Measurements from ENCODE around the gene PRKACB. TPM values are rescaled to one million over a fixed set of nuclear protein-coding genes. Genes with fewer than 3 reads are reported as not detected.

The PRKACB gene
- total RNA-seq, 1 donor from 2014 or later: 64.9 TPM

DNA sequence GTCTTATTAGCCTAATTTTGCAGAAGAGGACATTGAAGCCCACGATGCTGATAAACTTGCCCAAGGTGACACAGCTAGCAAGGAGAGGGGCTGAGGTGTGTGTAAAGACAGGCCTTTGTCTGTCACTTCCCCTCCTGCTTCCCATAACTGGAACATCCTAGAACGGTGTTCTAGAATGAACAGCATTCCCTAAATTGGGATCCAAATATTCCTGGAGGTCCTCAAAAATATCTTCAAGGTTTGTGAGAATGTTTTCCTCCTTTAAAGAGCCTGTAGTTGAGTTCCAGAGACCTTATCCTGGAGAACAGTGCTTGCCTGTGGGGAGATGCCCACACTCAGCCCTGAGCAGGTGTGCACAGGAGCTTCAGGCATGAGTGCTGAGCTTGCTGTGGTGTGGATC is 115.9 kb downstream of the PRKACB start:
- Histone ChIP-seq H4K20me1 (ENCODE audit: insufficient read depth, low read length) (no peaks in the 10 kb centered on the region), H3K4me3 (ENCODE audit: insufficient read depth, low read depth, low read length) (no peak overlapping the region), H3K27ac (ENCODE audit: low read depth, low read length) (no peak overlapping the region), H3K36me3 (ENCODE audit: insufficient read depth, low read length) (no peaks in the 10 kb centered on the region), H3K9me3 (ENCODE audit: insufficient read depth, low read depth, low read length) (no peaks in the 10 kb centered on the region), H2AFZ (ENCODE audit: low read depth, low read length) (no peak overlapping the region), H3K4me2 (ENCODE audit: low read length) (no peak overlapping the region), H3K79me2 (ENCODE audit: insufficient read depth, low read length) (no peaks in the 10 kb centered on the region), H3K9ac (ENCODE audit: low read length) (no peak overlapping the region), H3K4me1 (ENCODE audit: insufficient read depth, low read length) (no peaks in the 10 kb centered on the region), H3K27me3 (ENCODE audit: insufficient read depth, low read length) (no peaks in the 10 kb centered on the region)
- Mint-ChIP-seq H3K4me3 (ENCODE audit: unreplicated experiment) (no peak overlapping the region), H3K9me3 (ENCODE audit: unreplicated experiment) (no peaks in the 10 kb centered on the region), H3K27ac (ENCODE audit: unreplicated experiment) (no peak overlapping the region), H3K27me3 (ENCODE audit: low read depth, unreplicated experiment) (peaks cover 5% of the 10 kb centered on the region), H3K36me3 (ENCODE audit: low read depth, unreplicated experiment) (peaks cover 2% of the 10 kb centered on the region), H3K4me1 (ENCODE audit: low read depth, unreplicated experiment) (peaks cover 5% of the 10 kb centered on the region)
- DNase-seq (ENCODE audit: low read depth) (no peak), FAIRE-seq (no peak)
- no peak for TF ChIP-seq EZH2 (IDR thresholded peaks at IDR 0.05; ENCODE audit: insufficient read depth, low read length)

DNA sequence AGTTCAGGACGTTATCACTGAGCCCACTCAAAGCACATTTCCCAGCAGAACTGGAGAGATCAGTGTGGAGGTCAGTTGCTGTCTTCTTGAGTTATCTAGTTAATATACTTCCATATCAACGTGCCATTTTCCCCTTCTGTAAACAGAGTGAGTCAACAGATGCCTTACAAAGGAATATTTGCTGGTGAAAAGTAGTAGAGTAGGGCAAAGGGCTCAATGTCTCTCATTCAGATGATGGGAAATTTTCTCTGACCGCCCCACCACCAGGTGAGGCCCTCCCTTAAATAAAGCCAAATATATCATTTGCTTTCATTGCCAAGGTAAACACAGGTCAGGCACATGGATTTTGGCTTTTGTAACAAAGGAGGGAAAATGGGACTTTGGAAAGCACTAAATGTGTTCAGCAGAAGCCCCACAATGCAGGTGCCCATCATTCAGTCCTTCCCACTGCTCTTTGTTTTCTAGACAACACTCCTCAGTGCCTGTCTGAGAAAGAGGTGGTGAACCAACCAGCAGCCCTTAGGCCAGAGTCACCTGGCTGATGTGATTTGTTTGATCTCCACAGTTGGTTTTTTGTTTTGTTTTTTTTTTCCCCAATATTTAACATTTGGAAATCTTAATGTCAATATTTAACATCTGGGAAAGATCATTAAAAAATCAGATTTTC is 116.9 kb downstream of the PRKACB start:
- no peaks in the 10 kb centered on the region for H3K9me3 ChIP-seq (ENCODE audit: insufficient read depth, low read depth, low read length)
- H3K9ac ChIP-seq (ENCODE audit: low read length): no peak overlapping the region
- H3K9me3 Mint-ChIP-seq (ENCODE audit: unreplicated experiment): no peaks in the 10 kb centered on the region
- H3K4me1 ChIP-seq (ENCODE audit: insufficient read depth, low read length): no peaks in the 10 kb centered on the region
- peaks cover 2% of the 10 kb centered on the region for H3K36me3 Mint-ChIP-seq (ENCODE audit: low read depth, unreplicated experiment)
- H4K20me1 ChIP-seq (ENCODE audit: insufficient read depth, low read length): no peaks in the 10 kb centered on the region
- H3K27ac ChIP-seq (ENCODE audit: low read depth, low read length): no peak overlapping the region
- H3K4me3 ChIP-seq (ENCODE audit: insufficient read depth, low read depth, low read length): no peak overlapping the region
- no peak overlapping the region for H3K4me3 Mint-ChIP-seq (ENCODE audit: unreplicated experiment)
- H3K27me3 Mint-ChIP-seq (ENCODE audit: low read depth, unreplicated experiment): peaks cover 5% of the 10 kb centered on the region
- H3K27ac Mint-ChIP-seq (ENCODE audit: unreplicated experiment): no peak overlapping the region
- H3K36me3 ChIP-seq (ENCODE audit: insufficient read depth, low read length): no peaks in the 10 kb centered on the region
- H2AFZ ChIP-seq (ENCODE audit: low read depth, low read length): no peak overlapping the region
- TF ChIP-seq, protein P1, sequence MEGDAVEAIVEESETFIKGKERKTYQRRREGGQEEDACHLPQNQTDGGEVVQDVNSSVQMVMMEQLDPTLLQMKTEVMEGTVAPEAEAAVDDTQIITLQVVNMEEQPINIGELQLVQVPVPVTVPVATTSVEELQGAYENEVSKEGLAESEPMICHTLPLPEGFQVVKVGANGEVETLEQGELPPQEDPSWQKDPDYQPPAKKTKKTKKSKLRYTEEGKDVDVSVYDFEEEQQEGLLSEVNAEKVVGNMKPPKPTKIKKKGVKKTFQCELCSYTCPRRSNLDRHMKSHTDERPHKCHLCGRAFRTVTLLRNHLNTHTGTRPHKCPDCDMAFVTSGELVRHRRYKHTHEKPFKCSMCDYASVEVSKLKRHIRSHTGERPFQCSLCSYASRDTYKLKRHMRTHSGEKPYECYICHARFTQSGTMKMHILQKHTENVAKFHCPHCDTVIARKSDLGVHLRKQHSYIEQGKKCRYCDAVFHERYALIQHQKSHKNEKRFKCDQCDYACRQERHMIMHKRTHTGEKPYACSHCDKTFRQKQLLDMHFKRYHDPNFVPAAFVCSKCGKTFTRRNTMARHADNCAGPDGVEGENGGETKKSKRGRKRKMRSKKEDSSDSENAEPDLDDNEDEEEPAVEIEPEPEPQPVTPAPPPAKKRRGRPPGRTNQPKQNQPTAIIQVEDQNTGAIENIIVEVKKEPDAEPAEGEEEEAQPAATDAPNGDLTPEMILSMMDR (IDR thresholded peaks at IDR 0.05; ENCODE audit: insufficient read depth, low read depth, low read length): no peak
- TF ChIP-seq EZH2 (IDR thresholded peaks at IDR 0.05; ENCODE audit: insufficient read depth, low read length): no peak
- no peak for DNase-seq (ENCODE audit: low read depth)
- no peaks in the 10 kb centered on the region for H3K27me3 ChIP-seq (ENCODE audit: insufficient read depth, low read length)
- no peaks in the 10 kb centered on the region for H3K79me2 ChIP-seq (ENCODE audit: insufficient read depth, low read length)
- no peak for FAIRE-seq
- H3K4me1 Mint-ChIP-seq (ENCODE audit: low read depth, unreplicated experiment): peaks cover 4% of the 10 kb centered on the region
- no peak overlapping the region for H3K4me2 ChIP-seq (ENCODE audit: low read length)

DNA sequence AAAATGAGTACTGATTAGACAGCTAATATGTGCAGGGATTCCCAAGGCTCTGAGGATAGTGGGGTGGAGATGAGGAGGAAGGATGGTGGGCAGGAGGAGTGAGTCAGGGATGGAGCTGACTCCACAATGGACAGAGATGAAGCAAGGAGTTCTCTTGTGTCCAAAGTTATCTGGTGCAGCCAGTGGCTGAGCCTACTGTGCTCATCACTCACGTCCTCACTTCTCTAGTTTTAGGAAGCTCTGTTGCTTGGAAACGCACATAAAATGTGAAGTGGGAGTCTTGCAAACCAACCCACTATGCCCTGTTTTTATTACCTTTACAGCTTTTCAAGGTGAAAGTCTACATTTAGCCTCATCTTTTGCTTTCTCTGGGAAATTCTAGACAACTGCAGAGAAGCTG is 120.9 kb downstream of the PRKACB start:
- Histone ChIP-seq H3K4me2 (ENCODE audit: low read length) (no peak overlapping the region), H3K27me3 (ENCODE audit: insufficient read depth, low read length) (no peaks in the 10 kb centered on the region), H4K20me1 (ENCODE audit: insufficient read depth, low read length) (no peaks in the 10 kb centered on the region), H3K4me3 (ENCODE audit: insufficient read depth, low read depth, low read length) (no peak overlapping the region), H3K9me3 (ENCODE audit: insufficient read depth, low read depth, low read length) (no peaks in the 10 kb centered on the region), H3K27ac (ENCODE audit: low read depth, low read length) (no peak overlapping the region), H2AFZ (ENCODE audit: low read depth, low read length) (no peak overlapping the region), H3K36me3 (ENCODE audit: insufficient read depth, low read length) (no peaks in the 10 kb centered on the region), H3K79me2 (ENCODE audit: insufficient read depth, low read length) (no peaks in the 10 kb centered on the region), H3K9ac (ENCODE audit: low read length) (no peak overlapping the region), H3K4me1 (ENCODE audit: insufficient read depth, low read length) (no peaks in the 10 kb centered on the region)
- DNase-seq (ENCODE audit: low read depth): no peak
- Mint-ChIP-seq H3K4me1 (ENCODE audit: low read depth, unreplicated experiment) (peaks cover 7% of the 10 kb centered on the region), H3K27me3 (ENCODE audit: low read depth, unreplicated experiment) (peaks cover 3% of the 10 kb centered on the region), H3K27ac (ENCODE audit: unreplicated experiment) (no peak overlapping the region), H3K4me3 (ENCODE audit: unreplicated experiment) (no peak overlapping the region), H3K9me3 (ENCODE audit: unreplicated experiment) (no peaks in the 10 kb centered on the region), H3K36me3 (ENCODE audit: low read depth, unreplicated experiment) (no peaks in the 10 kb centered on the region)
- TF ChIP-seq EZH2 (IDR thresholded peaks at IDR 0.05; ENCODE audit: insufficient read depth, low read length): no peak
- TF ChIP-seq, protein P1 (IDR thresholded peaks at IDR 0.05; ENCODE audit: insufficient read depth, low read depth, low read length): no peak
- FAIRE-seq: no peak
